ENCODE measurements around the gene ITGAE. TPM values are rescaled to one million over a fixed set of nuclear protein-coding genes. Genes with fewer than 3 reads are reported as not detected.

ITGAE gene
- total and polyA plus RNA-seq, 4 donors: 26.5 to 51.2 (median 42.1) TPM

DNA sequence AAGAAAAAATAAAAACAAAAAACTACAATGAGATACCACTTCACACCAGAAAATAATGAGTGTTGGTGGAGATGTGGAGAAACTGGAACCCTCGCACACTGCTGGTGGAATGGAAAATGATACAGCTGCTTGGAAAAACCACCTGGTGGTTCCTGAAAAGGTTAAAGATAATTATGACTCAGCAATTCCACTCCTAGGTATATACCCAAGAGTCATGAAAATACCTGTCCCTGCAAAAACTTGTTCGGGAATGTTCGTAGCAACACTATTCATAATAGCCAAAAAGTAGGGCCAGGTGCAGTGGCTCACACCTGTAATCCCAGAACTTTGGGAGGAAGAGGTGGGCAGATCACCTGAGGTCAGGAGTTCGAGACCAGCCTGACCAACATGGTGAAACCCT lies 8.1 kb upstream of the ITGAE start:
- no peak overlapping the region for H3K4me3 ChIP-seq (ENCODE audit: low read depth, low read length)
- peaks cover 64% of the 10 kb centered on the region for H3K36me3 ChIP-seq (ENCODE audit: control insufficient read depth, insufficient read depth, low read length)
- no peak for DNase-seq (ENCODE audit: low read depth in 4 of 6, low spot score in 6 of 6)
- no peaks in the 10 kb centered on the region for H3K4me1 ChIP-seq (ENCODE audit: control insufficient read depth, insufficient read depth, low read length)
- no peaks in the 10 kb centered on the region for H3K27me3 ChIP-seq (ENCODE audit: control insufficient read depth, insufficient read depth, low read length)
- WGBS (ENCODE audit: insufficient coverage): 100% methylated on average over 3 of the region's 4 CpGs
- no peak overlapping the region for H3K27ac ChIP-seq (ENCODE audit: low read depth, low read length)
- no peaks in the 10 kb centered on the region for H3K9me3 ChIP-seq (ENCODE audit: control insufficient read depth, insufficient read depth, low read length)

DNA sequence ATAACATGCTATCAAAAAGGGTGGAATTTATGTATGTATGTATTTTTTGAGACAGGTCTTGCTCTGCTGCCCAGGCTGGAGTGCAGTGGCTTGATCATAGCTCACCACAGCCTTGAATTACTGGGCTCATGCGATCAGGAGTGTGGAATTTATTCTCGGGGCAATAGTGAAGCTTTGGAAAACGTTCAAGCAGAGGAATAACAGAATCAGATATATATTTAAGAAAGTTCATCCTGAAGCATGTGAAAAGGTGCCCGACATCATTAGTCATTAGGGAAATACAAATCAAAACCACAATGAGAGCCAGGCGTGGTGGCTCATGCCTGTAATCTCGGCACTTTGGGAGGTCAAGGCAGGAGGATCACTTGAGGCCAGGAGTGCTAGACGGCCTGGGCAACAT lies 7.7 kb upstream of the ITGAE start:
- DNase-seq (ENCODE audit: low read depth in 4 of 6, low spot score in 6 of 6): no peak
- 90% methylated on average over 3 of the region's 7 CpGs for WGBS (ENCODE audit: insufficient coverage)
- H3K36me3 ChIP-seq (ENCODE audit: control insufficient read depth, insufficient read depth, low read length): peaks cover 66% of the 10 kb centered on the region
- H3K27me3 ChIP-seq (ENCODE audit: control insufficient read depth, insufficient read depth, low read length): no peaks in the 10 kb centered on the region
- H3K9me3 ChIP-seq (ENCODE audit: control insufficient read depth, insufficient read depth, low read length): no peaks in the 10 kb centered on the region
- H3K4me3 ChIP-seq (ENCODE audit: low read depth, low read length): no peak overlapping the region
- H3K4me1 ChIP-seq (ENCODE audit: control insufficient read depth, insufficient read depth, low read length): no peaks in the 10 kb centered on the region
- no peak overlapping the region for H3K27ac ChIP-seq (ENCODE audit: low read depth, low read length)

DNA sequence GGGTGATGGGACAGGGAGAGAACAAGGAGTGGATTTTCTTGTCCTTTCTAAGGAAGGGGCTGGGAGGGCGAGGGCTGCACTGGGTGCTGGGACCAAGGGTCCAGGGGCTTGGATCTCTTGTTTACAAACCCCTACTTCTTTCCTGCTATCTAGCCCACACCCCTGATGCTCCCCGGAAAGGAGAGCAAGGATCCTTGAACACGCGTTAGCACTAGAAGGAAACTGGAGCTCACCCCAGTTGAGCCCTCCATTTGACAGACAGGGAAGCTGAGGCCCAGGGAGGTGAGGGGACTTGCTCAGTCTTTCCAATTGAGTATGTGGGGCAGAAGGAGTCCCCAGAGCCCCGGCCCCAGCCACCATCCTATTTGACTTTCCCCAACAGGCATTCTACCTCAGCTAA lies 4.6 kb upstream of the ITGAE start:
- Histone ChIP-seq H3K36me3 (ENCODE audit: control insufficient read depth, insufficient read depth, low read length) (peaks cover 63% of the 10 kb centered on the region), H3K27me3 (ENCODE audit: control insufficient read depth, insufficient read depth, low read length) (no peaks in the 10 kb centered on the region)
- 100% methylated on average over 2 of the region's 5 CpGs for WGBS (ENCODE audit: insufficient coverage)

DNA sequence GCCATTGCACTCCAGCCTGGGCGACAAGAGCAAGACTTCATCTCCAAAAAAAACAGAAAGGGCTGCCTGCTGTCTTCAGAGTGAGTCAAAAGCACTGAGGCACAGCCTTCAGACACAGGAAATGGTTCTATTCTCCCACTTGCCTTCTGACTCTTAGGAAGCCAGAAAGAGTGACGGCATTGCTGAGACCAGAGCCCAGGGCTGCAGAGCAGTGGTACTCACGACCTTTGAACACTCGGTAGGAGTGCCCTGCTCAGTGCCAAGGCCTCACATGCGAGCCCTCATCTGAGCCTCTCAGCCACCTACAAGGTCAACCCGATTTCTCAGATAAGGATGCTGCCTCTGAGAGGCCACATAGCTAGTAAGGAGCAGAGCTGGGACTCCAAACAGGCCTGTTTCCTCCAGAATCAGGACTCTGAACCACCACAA lies 3.5 kb upstream of the ITGAE start:
- no peaks in the 10 kb centered on the region for H3K9me3 ChIP-seq (ENCODE audit: control insufficient read depth, insufficient read depth, low read length)
- H3K27me3 ChIP-seq (ENCODE audit: control insufficient read depth, insufficient read depth, low read length): no peaks in the 10 kb centered on the region
- no peak overlapping the region for H3K4me3 ChIP-seq (ENCODE audit: low read depth, low read length)
- H3K36me3 ChIP-seq (ENCODE audit: control insufficient read depth, insufficient read depth, low read length): peaks cover 59% of the 10 kb centered on the region
- no peak for DNase-seq (ENCODE audit: low read depth in 4 of 6, low spot score in 6 of 6)
- no peaks in the 10 kb centered on the region for H3K4me1 ChIP-seq (ENCODE audit: control insufficient read depth, insufficient read depth, low read length)
- 85% methylated on average over 6 of the region's 6 CpGs for WGBS (ENCODE audit: insufficient coverage)
- no peak overlapping the region for H3K27ac ChIP-seq (ENCODE audit: low read depth, low read length)

More for the DNA sequence above, 4.6 kb upstream of the ITGAE start:
- DNase-seq (ENCODE audit: low read depth in 4 of 6, low spot score in 6 of 6): no peak
- no peak overlapping the region for H3K4me3 ChIP-seq (ENCODE audit: low read depth, low read length)
- H3K4me1 ChIP-seq (ENCODE audit: control insufficient read depth, insufficient read depth, low read length): no peaks in the 10 kb centered on the region
- no peak overlapping the region for H3K27ac ChIP-seq (ENCODE audit: low read depth, low read length)
- no peaks in the 10 kb centered on the region for H3K9me3 ChIP-seq (ENCODE audit: control insufficient read depth, insufficient read depth, low read length)

DNA sequence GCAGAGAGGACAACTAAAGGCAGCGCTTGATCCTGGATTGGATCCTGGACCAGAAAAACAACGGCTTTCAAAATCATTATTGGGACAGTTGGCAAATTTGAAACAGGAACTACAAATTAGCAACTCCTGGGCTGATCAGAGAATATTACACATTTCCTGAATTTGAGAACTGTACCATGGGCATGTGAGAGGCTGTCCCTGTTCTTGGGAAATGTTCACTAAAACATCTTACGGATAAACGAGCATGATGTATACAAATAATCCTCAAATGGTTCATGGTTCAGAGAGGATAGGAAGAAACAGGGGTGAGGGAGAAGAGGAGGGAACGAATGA lies 2.3 kb upstream of the ITGAE start:
- Histone ChIP-seq H3K9me3 (ENCODE audit: control insufficient read depth, insufficient read depth, low read length) (no peaks in the 10 kb centered on the region), H3K4me1 (ENCODE audit: control insufficient read depth, insufficient read depth, low read length) (no peaks in the 10 kb centered on the region), H3K4me3 (ENCODE audit: low read depth, low read length) (no peak overlapping the region), H3K36me3 (ENCODE audit: control insufficient read depth, insufficient read depth, low read length) (peaks cover 48% of the 10 kb centered on the region), H3K27ac (ENCODE audit: low read depth, low read length) (no peak overlapping the region), H3K27me3 (ENCODE audit: control insufficient read depth, insufficient read depth, low read length) (no peaks in the 10 kb centered on the region)
- no peak for DNase-seq (ENCODE audit: low read depth in 4 of 6, low spot score in 6 of 6)
- WGBS (ENCODE audit: insufficient coverage): 100% methylated on average over 3 of the region's 5 CpGs

DNA sequence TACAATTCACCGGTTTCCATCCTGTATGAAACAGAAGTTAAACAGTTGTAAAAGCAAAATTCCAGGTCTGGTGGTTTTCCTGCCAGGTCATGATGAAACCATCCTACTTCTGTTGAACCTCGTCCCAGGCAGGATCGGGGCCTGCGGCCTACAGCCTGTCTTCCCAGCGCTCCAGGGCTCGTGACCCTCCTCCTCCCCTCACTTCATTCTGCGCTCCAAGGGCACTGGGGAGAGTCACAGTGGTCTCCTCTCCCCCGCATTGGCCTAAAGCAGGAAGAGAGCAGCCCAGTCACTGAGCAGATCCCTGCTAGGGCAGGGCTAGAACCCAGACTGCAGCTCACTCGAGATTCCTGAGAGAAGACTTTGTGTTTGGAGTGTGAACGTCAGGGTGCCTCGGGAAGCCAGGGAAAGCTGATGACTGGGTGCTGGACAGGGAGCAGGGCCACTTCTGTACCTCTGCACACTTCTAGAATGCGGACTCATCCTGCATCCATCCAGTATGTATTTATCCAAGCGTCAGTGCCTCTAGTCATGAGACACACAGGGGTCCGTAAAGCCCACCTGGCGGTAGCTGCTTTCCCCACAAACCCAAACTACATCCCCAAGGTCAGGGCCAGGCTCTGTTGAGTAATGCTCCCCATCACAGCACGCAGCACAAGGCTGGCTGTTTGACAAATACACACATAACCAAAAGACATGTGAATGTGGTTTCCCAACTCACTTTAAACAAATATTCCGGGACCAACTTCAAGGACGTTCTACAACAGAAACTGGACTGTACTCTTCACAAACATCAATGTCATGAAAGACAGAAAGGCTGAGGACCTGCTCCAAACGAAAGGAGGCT lies 1.7 kb upstream of the ITGAE start:
- no peak overlapping the region for H3K27ac ChIP-seq (ENCODE audit: low read depth, low read length)
- peaks cover 43% of the 10 kb centered on the region for H3K36me3 ChIP-seq (ENCODE audit: control insufficient read depth, insufficient read depth, low read length)
- H3K27me3 ChIP-seq (ENCODE audit: control insufficient read depth, insufficient read depth, low read length): no peaks in the 10 kb centered on the region
- 88% methylated on average over 15 of the region's 19 CpGs for WGBS (ENCODE audit: insufficient coverage)
- H3K4me3 ChIP-seq (ENCODE audit: low read depth, low read length): no peak overlapping the region
- no peaks in the 10 kb centered on the region for H3K9me3 ChIP-seq (ENCODE audit: control insufficient read depth, insufficient read depth, low read length)
- DNase-seq (ENCODE audit: low read depth in 4 of 6, low spot score in 6 of 6): no peak
- no peaks in the 10 kb centered on the region for H3K4me1 ChIP-seq (ENCODE audit: control insufficient read depth, insufficient read depth, low read length)

DNA sequence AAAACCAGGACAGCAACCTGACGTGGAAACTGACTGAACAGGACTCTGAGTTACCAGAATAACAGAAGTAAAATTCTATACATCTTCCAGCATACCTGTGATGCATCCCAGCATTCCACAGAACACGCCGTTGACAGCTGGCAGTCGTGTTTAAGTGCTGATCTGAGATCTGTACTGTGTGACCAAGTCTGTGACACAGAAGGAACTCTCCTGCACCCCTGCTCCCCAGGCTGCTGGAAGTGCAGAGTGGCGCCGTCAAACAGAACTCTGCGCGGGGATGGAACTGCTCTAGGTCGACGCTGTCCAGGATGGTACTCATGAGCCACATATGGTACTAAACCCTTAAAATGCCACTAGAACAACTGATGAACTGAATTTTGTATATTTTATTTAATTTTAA lies 804 bp upstream of the ITGAE start:
- Histone ChIP-seq H3K4me3 (ENCODE audit: low read depth, low read length) (no peak overlapping the region), H3K4me1 (ENCODE audit: control insufficient read depth, insufficient read depth, low read length) (no peaks in the 10 kb centered on the region), H3K27me3 (ENCODE audit: control insufficient read depth, insufficient read depth, low read length) (no peaks in the 10 kb centered on the region), H3K9me3 (ENCODE audit: control insufficient read depth, insufficient read depth, low read length) (no peaks in the 10 kb centered on the region), H3K27ac (ENCODE audit: low read depth, low read length) (no peak overlapping the region), H3K36me3 (ENCODE audit: control insufficient read depth, insufficient read depth, low read length) (peaks cover 39% of the 10 kb centered on the region)
- WGBS (ENCODE audit: insufficient coverage): 98% methylated on average over 4 of the region's 10 CpGs
- no peak for DNase-seq (ENCODE audit: low read depth in 4 of 6, low spot score in 6 of 6)

DNA sequence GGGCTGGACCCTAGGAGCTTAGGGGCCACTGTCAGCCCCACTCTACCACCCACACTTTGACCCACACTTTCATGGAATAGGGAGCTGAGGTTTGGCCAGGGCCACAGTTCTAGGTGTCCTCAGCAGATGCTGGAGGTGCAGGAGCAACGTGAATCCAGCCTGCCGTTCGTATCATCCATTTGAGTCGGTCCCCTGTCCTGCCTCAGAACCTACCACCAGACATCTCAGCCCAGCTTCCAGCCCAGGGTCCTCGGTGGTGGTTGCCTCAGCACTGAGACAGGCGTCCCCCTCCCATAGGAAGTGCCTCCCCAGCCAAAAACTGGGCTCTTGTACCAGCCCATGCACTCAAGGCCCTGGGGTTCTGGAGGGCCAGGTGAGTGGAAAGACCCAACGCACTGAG lies 359 bp upstream of the ITGAE start:
- H3K4me3 ChIP-seq (ENCODE audit: low read depth, low read length): no peak overlapping the region
- 86% methylated on average over 7 of the region's 7 CpGs for WGBS (ENCODE audit: insufficient coverage)
- H3K9me3 ChIP-seq (ENCODE audit: control insufficient read depth, insufficient read depth, low read length): no peaks in the 10 kb centered on the region

DNA sequence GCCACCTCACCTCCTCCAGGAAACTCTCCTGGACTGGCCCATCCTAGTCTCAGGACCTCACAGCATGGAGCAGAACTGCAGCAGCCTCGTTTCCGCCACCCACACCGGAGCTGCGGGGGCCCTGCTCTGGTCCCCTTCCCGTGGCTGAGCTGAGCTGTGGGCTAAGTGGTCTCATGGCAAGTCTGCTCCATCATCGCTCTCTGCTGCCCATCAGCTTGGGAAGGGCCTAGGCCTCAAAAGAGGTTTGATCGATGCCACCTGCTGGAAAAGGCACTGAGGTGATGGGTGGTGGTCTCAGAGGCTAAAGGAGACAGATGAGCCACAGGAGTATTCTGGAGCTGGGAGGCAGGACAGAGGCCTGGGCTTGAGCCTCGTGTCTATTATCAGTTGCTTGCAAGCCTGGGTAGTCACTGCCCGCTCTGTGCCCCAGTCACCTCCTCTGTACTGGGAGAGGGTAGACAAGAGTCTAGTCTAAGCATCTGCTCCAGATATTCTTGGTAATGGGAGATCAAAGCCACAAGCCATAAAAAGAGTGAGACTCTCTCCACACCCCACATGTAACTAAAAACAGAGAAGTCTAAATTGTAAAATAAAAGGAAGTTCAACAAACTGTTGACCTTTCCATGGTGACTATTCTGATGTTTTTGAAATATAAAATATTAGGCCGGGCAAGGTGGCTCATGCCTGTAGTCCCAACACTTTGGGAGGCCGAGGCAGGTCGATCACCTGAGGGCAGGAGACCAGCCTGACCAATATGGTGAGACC lies 1.6 kb downstream of the ITGAE start:
- WGBS (ENCODE audit: insufficient coverage): 83% methylated on average over 11 of the region's 12 CpGs
- peaks cover 26% of the 10 kb centered on the region for H3K36me3 ChIP-seq (ENCODE audit: control insufficient read depth, insufficient read depth, low read length)
- DNase-seq (ENCODE audit: low read depth in 4 of 6, low spot score in 6 of 6): peak in 1 of 6 donors; percentile 4

More for the DNA sequence above, 359 bp upstream of the ITGAE start:
- H3K36me3 ChIP-seq (ENCODE audit: control insufficient read depth, insufficient read depth, low read length): peaks cover 39% of the 10 kb centered on the region
- H3K27me3 ChIP-seq (ENCODE audit: control insufficient read depth, insufficient read depth, low read length): no peaks in the 10 kb centered on the region
- H3K27ac ChIP-seq (ENCODE audit: low read depth, low read length): no peak overlapping the region
- no peak for DNase-seq (ENCODE audit: low read depth in 4 of 6, low spot score in 6 of 6)
- H3K4me1 ChIP-seq (ENCODE audit: control insufficient read depth, insufficient read depth, low read length): no peaks in the 10 kb centered on the region

More for the DNA sequence above, 1.6 kb downstream of the ITGAE start:
- Histone ChIP-seq H3K4me1 (ENCODE audit: control insufficient read depth, insufficient read depth, low read length) (peaks cover 3% of the 10 kb centered on the region), H3K27ac (ENCODE audit: low read depth, low read length) (no peak overlapping the region), H3K4me3 (ENCODE audit: low read depth, low read length) (no peak overlapping the region), H3K9me3 (ENCODE audit: control insufficient read depth, insufficient read depth, low read length) (no peaks in the 10 kb centered on the region), H3K27me3 (ENCODE audit: control insufficient read depth, insufficient read depth, low read length) (no peaks in the 10 kb centered on the region)

All from spinal cord (tissue), 10 donors.